ENCODE measurements around the gene TAOK1. TPM values are rescaled to one million over a fixed set of nuclear protein-coding genes. Genes with fewer than 3 reads are reported as not detected.
A peak's percentile ranks its signal among the peaks of the same experiment; 100 is the strongest.

Gene TAOK1
- total RNA-seq, 1 donor from 2014 or later: 36.0 TPM

- Histone ChIP-seq H3K4me1 (ENCODE audit: control insufficient read depth in 3 of 3, insufficient read depth in 3 of 3, low read length in 3 of 3) (peaks cover 66 to 78% (median 72%) of the 10 kb centered on the region in 3 donors), H3K9ac (ENCODE audit: low read depth in 1 of 3, low read length in 3 of 3) (peak overlapping the region; percentile 49 to 90 (median 69)), H3K9me3 (ENCODE audit: control insufficient read depth in 3 of 3, low read length in 3 of 3) (no peaks in the 10 kb centered on the region)
Measured at GRCh38 chr17:29591737-29592608, 201.8 kb downstream of the TAOK1 start.

DNA sequence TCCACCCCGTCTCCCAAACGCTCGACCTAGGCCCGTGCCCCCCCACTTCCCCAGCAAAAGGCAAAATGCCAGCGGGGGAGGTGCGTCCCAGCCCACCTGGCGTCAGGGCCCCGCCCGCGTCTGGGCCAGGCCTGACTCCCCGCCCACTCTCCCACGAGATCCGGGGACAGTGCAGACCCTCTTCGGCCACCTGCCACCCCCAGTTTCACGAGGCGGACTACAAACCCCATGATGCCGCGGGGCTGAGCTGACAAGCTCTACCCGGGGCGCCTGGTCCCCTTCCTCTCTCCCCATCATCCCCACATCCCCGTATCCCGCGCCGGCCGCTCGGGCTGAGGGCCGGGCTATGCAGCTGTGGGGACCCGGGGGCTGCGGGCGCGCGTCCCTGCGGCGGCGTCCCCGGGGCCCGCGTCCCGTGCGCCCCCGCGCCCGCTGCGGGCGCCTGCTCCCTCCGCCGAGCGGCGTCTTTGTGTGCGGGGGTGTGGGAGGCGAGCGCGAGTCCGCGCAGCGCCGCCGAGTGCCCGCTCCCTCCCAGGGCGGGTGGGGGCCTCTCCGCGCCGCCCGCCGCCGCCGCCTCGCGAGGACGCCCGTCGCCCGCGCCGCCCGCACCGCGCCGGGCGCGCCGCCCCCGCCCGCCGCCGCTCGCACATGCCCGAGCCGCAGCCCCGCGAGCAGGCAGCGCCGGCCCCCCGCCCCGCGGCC, 202.8 kb downstream of the TAOK1 start, which contains the start of gene ANKRD13B:
Gene ANKRD13B (plus strand): TSS at position 283 of the 702 bp plus-strand sequence. CDS start 490 bp downstream, outside the sequence.
- no peaks in the 10 kb centered on the region for H3K36me3 ChIP-seq (ENCODE audit: control insufficient read depth in 3 of 3, insufficient read depth in 3 of 3, low read length in 3 of 3)
- H3K27ac ChIP-seq (ENCODE audit: low read depth, low read length): peak within 1 kb of the TSS; percentile 77
- H3K4me1 ChIP-seq (ENCODE audit: control insufficient read depth in 3 of 3, insufficient read depth in 3 of 3, low read length in 3 of 3): peaks cover 59 to 71% (median 69%) of the 10 kb centered on the region in 3 donors
- no peaks in the 10 kb centered on the region for H3K27me3 ChIP-seq (ENCODE audit: control insufficient read depth in 3 of 3, insufficient read depth in 3 of 3, low read length in 3 of 3)
- H3K9ac ChIP-seq (ENCODE audit: low read depth in 1 of 3, low read length in 3 of 3): peak within 1 kb of the TSS; percentile 49 to 90 (median 52)
- peak within 1 kb of the TSS; percentile 69 to 88 (median 81) for H3K4me3 ChIP-seq (ENCODE audit: low read length in 3 of 3)
- no peaks in the 10 kb centered on the region for H3K9me3 ChIP-seq (ENCODE audit: control insufficient read depth in 3 of 3, low read length in 3 of 3)

More at GRCh38 chr17:29591737-29592608, 201.8 kb downstream of the TAOK1 start:
- H3K36me3 ChIP-seq (ENCODE audit: control insufficient read depth in 3 of 3, insufficient read depth in 3 of 3, low read length in 3 of 3): no peaks in the 10 kb centered on the region
- H3K4me3 ChIP-seq (ENCODE audit: low read length in 3 of 3): peak overlapping the region; percentile 69 to 88 (median 81)
- peak overlapping the region; percentile 77 for H3K27ac ChIP-seq (ENCODE audit: low read depth, low read length)
- H3K27me3 ChIP-seq (ENCODE audit: control insufficient read depth in 3 of 3, insufficient read depth in 3 of 3, low read length in 3 of 3): no peaks in the 10 kb centered on the region

DNA sequence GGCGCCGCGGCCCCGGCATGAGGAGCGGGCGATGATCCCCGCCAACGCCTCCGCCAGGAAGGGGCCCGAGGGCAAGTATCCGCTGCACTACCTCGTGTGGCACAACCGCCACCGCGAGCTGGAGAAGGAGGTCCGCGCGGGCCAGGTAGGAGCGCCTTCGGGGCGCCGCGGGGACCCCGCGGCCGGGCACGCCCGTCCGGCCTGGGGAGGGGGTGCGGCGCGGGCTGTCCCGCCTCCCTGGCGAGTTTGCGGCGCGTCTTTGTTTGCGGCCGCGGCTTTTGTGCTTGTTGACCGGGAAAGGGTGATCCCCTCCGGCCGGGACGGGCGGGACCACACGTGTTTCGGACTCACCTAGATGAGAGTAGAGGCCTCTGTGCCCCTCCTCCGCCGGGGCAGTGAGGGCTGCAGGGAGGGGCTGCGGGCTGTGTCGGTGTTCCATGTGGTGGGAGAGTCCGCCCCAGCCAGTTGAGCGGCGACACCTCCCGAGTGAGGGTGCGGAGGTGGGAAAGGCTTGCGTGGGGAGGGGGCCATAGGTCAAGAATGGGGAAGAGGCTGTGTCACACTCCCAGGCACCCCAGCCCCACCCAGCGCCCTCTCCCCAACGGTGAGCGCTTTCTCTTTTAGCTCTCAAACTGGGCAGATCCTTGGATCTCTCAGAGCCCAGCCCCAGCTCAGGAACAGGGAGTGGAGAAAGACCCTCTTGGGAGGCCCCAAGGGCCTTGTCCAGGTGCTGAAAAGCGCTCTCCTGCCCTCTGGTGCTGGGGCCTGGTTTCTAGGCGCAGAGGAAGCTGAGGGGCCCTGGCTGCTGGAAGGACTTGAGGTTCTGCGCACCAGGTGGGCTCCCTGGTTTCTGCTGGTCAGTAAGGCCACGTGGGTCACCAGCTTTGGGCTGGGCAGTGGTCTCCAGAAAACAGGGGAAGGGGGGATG, 203.7 kb downstream of the TAOK1 start:
- Histone ChIP-seq H3K9me3 (ENCODE audit: control insufficient read depth in 3 of 3, low read length in 3 of 3) (no peaks in the 10 kb centered on the region), H3K36me3 (ENCODE audit: control insufficient read depth in 3 of 3, insufficient read depth in 3 of 3, low read length in 3 of 3) (no peaks in the 10 kb centered on the region), H3K27ac (ENCODE audit: low read depth, low read length) (no peak overlapping the region), H3K27me3 (ENCODE audit: control insufficient read depth in 3 of 3, insufficient read depth in 3 of 3, low read length in 3 of 3) (no peaks in the 10 kb centered on the region), H3K4me3 (ENCODE audit: low read length in 3 of 3) (peak overlapping the region; percentile 55 to 66 (median 65)), H3K9ac (ENCODE audit: low read depth in 1 of 3, low read length in 3 of 3) (peak overlapping the region; percentile 47 to 75 (median 50)), H3K4me1 (ENCODE audit: control insufficient read depth in 3 of 3, insufficient read depth in 3 of 3, low read length in 3 of 3) (peaks cover 53 to 62% (median 62%) of the 10 kb centered on the region in 3 donors)

DNA sequence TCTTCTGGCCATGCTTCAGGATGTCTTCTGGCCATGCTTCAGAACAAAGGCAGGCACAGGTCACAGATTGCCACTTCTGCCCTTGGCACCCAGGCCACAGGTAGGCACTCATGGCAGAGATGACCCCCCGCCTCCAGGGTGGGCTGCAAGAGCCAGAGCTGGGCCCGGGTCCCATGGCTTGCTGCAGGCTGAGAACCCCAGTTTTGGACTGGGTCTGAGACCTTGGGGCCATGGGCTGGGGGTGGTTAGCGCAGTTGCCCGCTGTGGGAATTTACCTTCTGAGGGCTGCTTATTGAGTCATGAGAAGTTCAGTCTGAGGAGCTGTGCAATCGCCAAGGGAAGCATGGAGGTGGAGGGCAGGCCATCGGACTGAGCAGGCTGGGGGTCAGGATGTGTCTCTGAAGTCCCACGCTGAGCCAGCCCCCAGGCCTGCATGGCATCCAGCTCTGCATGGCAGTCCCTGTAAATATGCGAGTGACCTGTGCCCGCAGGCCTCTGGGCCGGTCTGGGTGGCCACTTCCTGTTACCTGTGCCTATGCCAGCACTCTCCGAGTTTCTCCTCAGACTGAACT, 204.4 kb downstream of the TAOK1 start:
- Histone ChIP-seq H3K4me1 (ENCODE audit: control insufficient read depth in 3 of 3, insufficient read depth in 3 of 3, low read length in 3 of 3) (peaks cover 53 to 62% (median 62%) of the 10 kb centered on the region in 3 donors), H3K27me3 (ENCODE audit: control insufficient read depth in 3 of 3, insufficient read depth in 3 of 3, low read length in 3 of 3) (no peaks in the 10 kb centered on the region), H3K36me3 (ENCODE audit: control insufficient read depth in 3 of 3, insufficient read depth in 3 of 3, low read length in 3 of 3) (no peaks in the 10 kb centered on the region), H3K27ac (ENCODE audit: low read depth, low read length) (no peak overlapping the region), H3K4me3 (ENCODE audit: low read length in 3 of 3) (peak overlapping the region in 1 of 3 donors; percentile 43), H3K9me3 (ENCODE audit: control insufficient read depth in 3 of 3, low read length in 3 of 3) (no peaks in the 10 kb centered on the region), H3K9ac (ENCODE audit: low read depth in 1 of 3, low read length in 3 of 3) (peak overlapping the region in 1 of 3 donors; percentile 25)

DNA sequence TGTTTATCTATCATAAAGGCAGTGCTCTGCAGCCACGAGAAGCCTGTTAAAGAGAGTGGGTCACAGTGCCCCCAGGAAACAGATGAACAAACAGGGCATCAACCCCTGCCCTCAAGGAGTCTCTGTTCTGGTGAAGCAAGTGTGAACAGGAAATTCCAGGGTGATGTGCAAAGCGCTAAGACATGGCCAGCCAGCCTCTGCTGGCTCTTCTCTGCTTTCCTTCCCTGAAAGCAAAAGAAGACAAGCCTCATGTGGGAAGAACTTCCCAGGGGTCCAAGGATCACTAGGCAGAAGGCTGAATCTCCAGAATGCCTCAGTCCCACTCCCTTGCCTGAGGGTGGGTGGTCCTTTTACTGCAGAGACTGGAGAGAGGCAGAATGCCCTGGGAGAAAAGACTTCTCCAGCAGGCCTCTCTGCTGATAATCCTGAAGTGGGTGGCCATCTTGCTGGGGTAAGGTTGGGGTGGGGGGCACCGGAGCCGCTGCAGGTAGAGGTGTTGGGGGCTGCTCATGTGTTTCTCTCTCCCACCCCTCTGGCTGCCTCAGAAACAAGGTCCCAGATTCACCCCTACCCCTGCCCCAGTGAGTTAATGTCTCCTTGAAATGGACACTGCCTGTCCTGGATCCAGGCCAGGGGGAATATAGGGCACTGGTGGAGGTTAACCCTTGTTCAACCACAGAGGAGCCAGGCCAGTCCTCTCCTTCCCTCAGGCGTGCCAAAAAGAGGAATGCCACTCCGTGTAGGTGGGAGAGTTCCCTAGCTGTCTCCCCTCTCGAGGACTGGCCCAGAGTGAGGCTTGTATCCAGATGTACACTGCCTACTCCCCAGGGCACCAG, 205.2 kb downstream of the TAOK1 start:
- H3K27me3 ChIP-seq (ENCODE audit: control insufficient read depth in 3 of 3, insufficient read depth in 3 of 3, low read length in 3 of 3): no peaks in the 10 kb centered on the region
- no peak overlapping the region for H3K9ac ChIP-seq (ENCODE audit: low read depth in 1 of 3, low read length in 3 of 3)
- H3K36me3 ChIP-seq (ENCODE audit: control insufficient read depth in 3 of 3, insufficient read depth in 3 of 3, low read length in 3 of 3): no peaks in the 10 kb centered on the region
- H3K4me1 ChIP-seq (ENCODE audit: control insufficient read depth in 3 of 3, insufficient read depth in 3 of 3, low read length in 3 of 3): peaks cover 47 to 56% (median 56%) of the 10 kb centered on the region in 3 donors
- no peak overlapping the region for H3K4me3 ChIP-seq (ENCODE audit: low read length in 3 of 3)
- no peak overlapping the region for H3K27ac ChIP-seq (ENCODE audit: low read depth, low read length)
- no peaks in the 10 kb centered on the region for H3K9me3 ChIP-seq (ENCODE audit: control insufficient read depth in 3 of 3, low read length in 3 of 3)

- Histone ChIP-seq H3K27me3 (ENCODE audit: control insufficient read depth in 3 of 3, insufficient read depth in 3 of 3, low read length in 3 of 3) (no peaks in the 10 kb centered on the region), H3K4me1 (ENCODE audit: control insufficient read depth in 3 of 3, insufficient read depth in 3 of 3, low read length in 3 of 3) (peaks cover 38 to 48% (median 47%) of the 10 kb centered on the region in 3 donors), H3K36me3 (ENCODE audit: control insufficient read depth in 3 of 3, insufficient read depth in 3 of 3, low read length in 3 of 3) (no peaks in the 10 kb centered on the region), H3K9me3 (ENCODE audit: control insufficient read depth in 3 of 3, low read length in 3 of 3) (no peaks in the 10 kb centered on the region), H3K9ac (ENCODE audit: low read depth in 1 of 3, low read length in 3 of 3) (no peak overlapping the region), H3K27ac (ENCODE audit: low read depth, low read length) (no peak overlapping the region), H3K4me3 (ENCODE audit: low read length in 3 of 3) (no peak overlapping the region)
Measured at GRCh38 chr17:29595943-29596774, 206.0 kb downstream of the TAOK1 start.

DNA sequence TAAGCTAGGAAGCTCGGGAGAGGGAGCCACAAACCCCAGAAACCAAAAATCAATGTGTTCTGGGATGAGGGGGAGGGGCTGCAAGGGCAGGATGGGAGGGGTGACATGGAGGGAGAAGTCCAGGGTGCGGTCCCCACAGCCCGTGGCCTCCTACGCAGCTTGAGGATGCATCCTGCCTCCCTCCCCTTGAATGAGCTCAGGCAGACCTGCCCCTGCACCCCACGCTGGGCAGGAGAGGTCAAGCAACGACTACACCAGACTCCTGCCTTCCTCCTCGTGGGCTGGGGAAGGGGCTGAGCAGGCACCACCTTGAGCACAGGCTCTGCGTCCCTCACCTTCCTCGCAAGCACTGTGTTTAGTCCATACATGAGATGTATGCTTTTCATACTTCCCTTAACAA, 206.6 kb downstream of the TAOK1 start:
- Histone ChIP-seq H3K4me3 (ENCODE audit: low read length in 3 of 3) (no peak overlapping the region), H3K27ac (ENCODE audit: low read depth, low read length) (no peak overlapping the region), H3K4me1 (ENCODE audit: control insufficient read depth in 3 of 3, insufficient read depth in 3 of 3, low read length in 3 of 3) (peaks cover 32 to 41% (median 41%) of the 10 kb centered on the region in 3 donors)

More for the DNA sequence above, 206.6 kb downstream of the TAOK1 start:
- Histone ChIP-seq H3K9me3 (ENCODE audit: control insufficient read depth in 3 of 3, low read length in 3 of 3) (no peaks in the 10 kb centered on the region), H3K36me3 (ENCODE audit: control insufficient read depth in 3 of 3, insufficient read depth in 3 of 3, low read length in 3 of 3) (no peaks in the 10 kb centered on the region), H3K27me3 (ENCODE audit: control insufficient read depth in 3 of 3, insufficient read depth in 3 of 3, low read length in 3 of 3) (no peaks in the 10 kb centered on the region), H3K9ac (ENCODE audit: low read depth in 1 of 3, low read length in 3 of 3) (no peak overlapping the region)

All from skeletal muscle tissue (tissue), 4 donors.